Measurements from ENCODE around the gene PANX1. TPM values are rescaled to one million over a fixed set of nuclear protein-coding genes. Genes with fewer than 3 reads are reported as not detected.

PANX1 gene
- total and polyA plus RNA-seq, 12 donors, result 3.3 to 40.5 (median 16.8) TPM

GRCh38 chr11:94185416-94186084, 56.9 kb downstream of the PANX1 start:
- intact Hi-C loops (cut with DNase I), result no loop called here
- H3K4me3 ChIP-seq, result no peak overlapping the region
- peaks cover 0 to 7% of the 10 kb centered on the region in 2 donors for H3K36me3 ChIP-seq (replicated peaks in 1 of 2)
- TF ChIP-seq POLR2A (IDR thresholded peaks at IDR 0.05) (no peak), CTCF (IDR thresholded peaks at IDR 0.05) (no peak)
- H3K27me3 ChIP-seq, result no peaks in the 10 kb centered on the region
- no peaks in the 10 kb centered on the region for H3K9me3 ChIP-seq (replicated peaks in 1 of 3)
- peaks cover 0 to 8% of the 10 kb centered on the region in 2 donors for H3K4me1 ChIP-seq (replicated peaks in 1 of 2)
- no peak overlapping the region for H3K27ac ChIP-seq
- no peak for DNase-seq

GRCh38 chr11:94186342-94187203, 57.9 kb downstream of the PANX1 start:
- intact Hi-C loops (cut with DNase I), result no loop called here
- Histone ChIP-seq H3K27me3 (no peaks in the 10 kb centered on the region), H3K9me3 (replicated peaks in 1 of 3) (no peaks in the 10 kb centered on the region), H3K4me1 (replicated peaks in 1 of 2) (peaks cover 0 to 8% of the 10 kb centered on the region in 2 donors), H3K27ac (no peak overlapping the region), H3K36me3 (replicated peaks in 1 of 2) (no peaks in the 10 kb centered on the region), H3K4me3 (no peak overlapping the region)
- no peak for DNase-seq
- 89 to 96% (median 93%) methylated on average over 8 of the region's 8 CpGs for WGBS, 4 donors
- TF ChIP-seq CTCF (IDR thresholded peaks at IDR 0.05), result no peak
- no peak for TF ChIP-seq POLR2A (IDR thresholded peaks at IDR 0.05)

- H3K4me1 ChIP-seq (replicated peaks in 1 of 2), result no peaks in the 10 kb centered on the region
- H3K27ac ChIP-seq, result no peak overlapping the region
- TF ChIP-seq CTCF (IDR thresholded peaks at IDR 0.05) (no peak), POLR2A (IDR thresholded peaks at IDR 0.05) (no peak)
- intact Hi-C loops (cut with DNase I), result no loop called here
- 32 to 63% (median 38%) methylated on average over 1 of the region's 1 CpG for WGBS, 4 donors
- no peak overlapping the region for H3K4me3 ChIP-seq
- no peaks in the 10 kb centered on the region for H3K27me3 ChIP-seq
- peak in 6 of 7 donors; percentile 5 to 79 (median 62) for DNase-seq
- no peaks in the 10 kb centered on the region for H3K9me3 ChIP-seq (replicated peaks in 1 of 3)
- H3K36me3 ChIP-seq (replicated peaks in 1 of 2), result no peaks in the 10 kb centered on the region
Observed at GRCh38 chr11:94193288-94193687, 64.6 kb downstream of the PANX1 start.

GRCh38 chr11:94194712-94195111, 66.1 kb downstream of the PANX1 start:
- no peaks in the 10 kb centered on the region for H3K4me1 ChIP-seq (replicated peaks in 1 of 2)
- TF ChIP-seq POLR2A (IDR thresholded peaks at IDR 0.05) (no peak), CTCF (IDR thresholded peaks at IDR 0.05) (no peak)
- H3K4me3 ChIP-seq, result no peak overlapping the region
- DNase-seq, result no peak
- 89 to 94% (median 92%) methylated on average over 8 to 11 of the region's 11 CpGs for WGBS, 4 donors
- no peaks in the 10 kb centered on the region for H3K27me3 ChIP-seq
- no peaks in the 10 kb centered on the region for H3K9me3 ChIP-seq (replicated peaks in 1 of 3)
- no peak overlapping the region for H3K27ac ChIP-seq
- no peaks in the 10 kb centered on the region for H3K36me3 ChIP-seq (replicated peaks in 1 of 2)
- intact Hi-C loops (cut with DNase I), result no loop called here

Measured in adrenal gland (tissue), 12 donors.